Esophagus (tissue), 2 donors: ENCODE data around the gene GIPC3. TPM values are rescaled to one million over a fixed set of nuclear protein-coding genes. Genes with fewer than 3 reads are reported as not detected.

ENCODE experiments used
- H3K27ac ChIP-seq, 2 donors: one replicate each; pipeline ENCODE4 v1.5.1; 2013; ENCODE audit warnings: low read depth in 2 of 2, mild to moderate bottlenecking in 2 of 2, inconsistent platforms in 1 of 2, low read length in 1 of 2, moderate library complexity in 1 of 2
- H3K27me3 ChIP-seq, 2 donors: one replicate each; pipeline ENCODE4 v1.6.1; 2013; ENCODE audit warnings: low read length in 2 of 2, control low read depth in 1 of 2, mild to moderate bottlenecking in 1 of 2; ENCODE audit not compliant: insufficient read depth in 2 of 2, control insufficient read depth in 1 of 2
- H3K36me3 ChIP-seq, 2 donors: one replicate each; pipeline ENCODE4 v1.6.1; 2013; ENCODE audit warnings: low read length in 1 of 2; ENCODE audit not compliant: control insufficient read depth in 2 of 2, insufficient read depth in 2 of 2
- H3K4me1 ChIP-seq, 2 donors: one replicate each; pipeline ENCODE4 v1.6.1; 2013; ENCODE audit warnings: low read length in 1 of 2; ENCODE audit not compliant: control insufficient read depth in 2 of 2, insufficient read depth in 2 of 2
- H3K4me3 ChIP-seq, 2 donors: one replicate each; pipeline ENCODE4 v1.5.1; 2013; ENCODE audit warnings: low read length in 2 of 2, mild to moderate bottlenecking in 2 of 2, low read depth in 1 of 2, moderate library complexity in 1 of 2
- H3K9me3 ChIP-seq, 2 donors: one replicate each; pipeline ENCODE4 v1.6.1; 2013; ENCODE audit warnings: mild to moderate bottlenecking in 2 of 2, low read depth in 1 of 2, low read length in 1 of 2, moderate library complexity in 1 of 2; ENCODE audit not compliant: control insufficient read depth in 2 of 2, insufficient read depth in 1 of 2
- WGBS, 2 donors: extraction: QIAGEN DNeasy Blood & Tissue Kit; methylation state at CpG; one replicate each; pipeline ENCODE4 v1.1.7; 2013; 5-methylcytosine and 5-hydroxymethylcytosine counted together
- polyA plus RNA-seq, 2 donors: library from polyadenylated mRNA; stranded (reverse); fragments of 200-250 nt; gene quantifications; one replicate each; pipeline ENCODE4 v1.2.3, GENCODE V29; 2013
- donor health status: healthy with polysubstance abuse.
- donor health status: Bipolar disorder and iron deficiency.

Gene GIPC3
- polyA plus RNA-seq, 2 donors = 0.53 to 0.57 TPM

GRCh38 chr19:3539756-3540118, 45.5 kb upstream of the GIPC3 start:
- no peak overlapping the region for H3K27ac ChIP-seq
- no peaks in the 10 kb centered on the region for H3K9me3 ChIP-seq
- peaks cover 0 to 5% of the 10 kb centered on the region in 2 donors for H3K4me1 ChIP-seq
- 86 to 94% methylated on average over 1 of the region's 1 CpG for WGBS, 2 donors
- H3K27me3 ChIP-seq = no peaks in the 10 kb centered on the region
- H3K36me3 ChIP-seq = peaks cover 6 to 26% of the 10 kb centered on the region in 2 donors
- H3K4me3 ChIP-seq = no peak overlapping the region

DNA sequence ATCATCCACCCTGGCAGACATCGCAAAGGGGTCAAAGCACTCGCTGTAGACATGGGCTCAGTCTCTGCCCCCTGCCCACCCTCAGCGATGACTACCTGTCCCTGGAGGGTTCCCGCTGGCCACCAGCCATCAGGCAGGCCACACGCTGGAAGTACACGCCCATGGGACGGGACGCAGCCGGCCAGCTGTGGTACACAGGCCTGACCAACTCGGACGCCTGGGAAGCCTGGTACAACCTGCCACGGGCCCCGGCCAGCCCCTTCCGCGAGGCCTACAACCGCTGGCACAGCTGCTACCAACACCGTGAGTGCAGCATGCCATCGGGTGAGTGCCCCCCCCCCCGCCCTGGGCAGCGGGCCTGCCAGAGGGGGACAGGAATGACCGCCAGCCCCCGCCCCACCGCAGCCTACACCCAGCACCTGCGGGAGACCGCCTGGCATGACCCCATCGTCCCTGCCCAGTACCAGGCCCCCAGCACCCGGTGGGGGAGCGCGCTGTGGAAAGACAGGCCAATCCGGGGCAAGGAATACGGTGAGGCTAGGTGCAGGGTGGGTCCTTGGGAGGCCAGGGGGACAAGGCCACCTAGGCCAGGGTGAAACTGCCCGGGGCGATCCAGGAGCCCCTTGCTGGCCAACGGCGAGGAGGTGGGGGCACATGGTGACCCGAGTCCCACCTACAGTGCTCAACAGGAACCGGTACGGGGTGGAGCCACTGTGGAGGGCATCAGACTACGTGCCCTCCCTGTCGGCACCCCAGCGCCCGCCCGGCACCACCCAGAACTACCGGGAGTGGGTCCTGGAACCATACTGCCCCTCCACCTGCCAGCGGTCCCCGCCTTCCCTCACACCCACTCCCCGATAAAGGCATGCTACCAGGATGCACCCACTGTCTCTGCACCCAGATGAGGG, 41.9 kb upstream of the GIPC3 start:
- Histone ChIP-seq H3K27me3 (no peaks in the 10 kb centered on the region), H3K27ac (no peak overlapping the region), H3K4me1 (peaks cover 0 to 4% of the 10 kb centered on the region in 2 donors), H3K4me3 (no peak overlapping the region), H3K36me3 (peaks cover 0 to 26% of the 10 kb centered on the region in 2 donors), H3K9me3 (peaks cover 0 to 2% of the 10 kb centered on the region in 2 donors)
- 76 to 77% methylated on average over 39 to 47 of the region's 47 CpGs for WGBS, 2 donors

- peaks cover 0 to 23% of the 10 kb centered on the region in 2 donors for H3K36me3 ChIP-seq
- no peak overlapping the region for H3K27ac ChIP-seq
- peaks cover 0 to 4% of the 10 kb centered on the region in 2 donors for H3K4me1 ChIP-seq
- no peaks in the 10 kb centered on the region for H3K27me3 ChIP-seq
- 79 to 86% methylated on average over 6 to 9 of the region's 9 CpGs for WGBS, 2 donors
- no peak overlapping the region for H3K4me3 ChIP-seq
- H3K9me3 ChIP-seq = peaks cover 0 to 2% of the 10 kb centered on the region in 2 donors
Observed at GRCh38 chr19:3544058-3544376, 41.3 kb upstream of the GIPC3 start.

DNA sequence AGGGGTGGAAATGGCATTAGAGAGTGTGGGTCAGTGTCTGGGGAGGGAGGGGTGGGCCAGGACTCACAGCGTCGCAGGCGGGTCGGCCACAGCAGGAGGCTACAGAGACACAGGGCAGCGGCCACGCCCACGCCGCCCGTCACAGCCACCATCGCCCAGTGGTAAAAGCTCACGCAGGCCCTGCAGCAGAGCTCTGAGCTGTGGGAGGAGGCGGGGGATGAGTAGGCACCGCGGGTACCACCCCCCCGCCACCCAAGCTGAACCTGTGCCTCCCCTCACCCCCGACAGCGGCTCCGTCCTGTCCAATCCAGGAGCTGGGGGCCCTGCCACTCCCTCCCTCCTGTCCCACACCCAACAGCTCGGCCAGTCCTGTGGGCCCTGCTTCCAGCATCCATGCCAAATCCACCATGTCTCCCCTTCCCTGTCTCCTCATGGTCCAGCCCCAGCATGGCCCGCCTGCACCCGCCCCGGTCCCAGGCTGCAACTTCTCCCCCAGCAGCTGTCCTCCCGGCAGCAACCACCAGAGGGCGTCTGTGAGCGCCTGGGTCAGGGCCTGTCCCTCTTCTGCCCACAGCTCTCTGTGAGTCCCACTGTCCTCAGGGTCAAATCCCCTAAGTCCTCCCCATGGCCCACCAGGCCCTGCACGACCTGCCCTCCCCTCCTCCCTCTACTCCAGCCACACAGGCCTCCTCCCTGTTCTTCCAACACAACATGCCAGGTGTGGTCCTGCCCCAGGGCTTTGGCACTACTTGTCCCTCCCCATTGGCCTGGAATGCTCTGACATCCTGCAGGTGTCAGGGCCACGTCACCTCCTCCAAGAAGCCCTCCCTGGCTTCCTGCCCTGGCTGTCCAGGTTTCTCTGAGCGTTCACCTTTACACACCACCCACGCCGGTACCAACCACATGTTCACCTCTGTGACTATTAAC, 40.3 kb upstream of the GIPC3 start:
- Histone ChIP-seq H3K36me3 (peaks cover 0 to 23% of the 10 kb centered on the region in 2 donors), H3K4me1 (peaks cover 0 to 4% of the 10 kb centered on the region in 2 donors), H3K27me3 (no peaks in the 10 kb centered on the region), H3K4me3 (no peak overlapping the region), H3K27ac (no peak overlapping the region), H3K9me3 (peaks cover 0 to 2% of the 10 kb centered on the region in 2 donors)
- WGBS, 2 donors = 55 to 59% methylated on average over 29 to 30 of the region's 30 CpGs

GRCh38 chr19:3545669-3546034, 39.6 kb upstream of the GIPC3 start:
- Histone ChIP-seq H3K9me3 (peaks cover 0 to 2% of the 10 kb centered on the region in 2 donors), H3K4me1 (peaks cover 0 to 4% of the 10 kb centered on the region in 2 donors), H3K4me3 (no peak overlapping the region), H3K27me3 (no peaks in the 10 kb centered on the region), H3K27ac (no peak overlapping the region), H3K36me3 (peaks cover 0 to 23% of the 10 kb centered on the region in 2 donors)
- WGBS, 2 donors = 71 to 74% methylated on average over 10 of the region's 10 CpGs

- no peak overlapping the region for H3K4me3 ChIP-seq
- peaks cover 0 to 4% of the 10 kb centered on the region in 2 donors for H3K4me1 ChIP-seq
- 85 to 90% methylated on average over 23 of the region's 23 CpGs for WGBS, 2 donors
- H3K36me3 ChIP-seq = peaks cover 0 to 23% of the 10 kb centered on the region in 2 donors
- no peak overlapping the region for H3K27ac ChIP-seq
- H3K27me3 ChIP-seq = no peaks in the 10 kb centered on the region
- H3K9me3 ChIP-seq = peaks cover 0 to 2% of the 10 kb centered on the region in 2 donors
Observed at GRCh38 chr19:3546119-3546518, 39.2 kb upstream of the GIPC3 start.

- H3K27ac ChIP-seq = no peak overlapping the region
- H3K36me3 ChIP-seq = peaks cover 0 to 23% of the 10 kb centered on the region in 2 donors
- H3K4me3 ChIP-seq = no peak overlapping the region
- 83 to 86% methylated on average over 15 of the region's 15 CpGs for WGBS, 2 donors
- peaks cover 0 to 4% of the 10 kb centered on the region in 2 donors for H3K4me1 ChIP-seq
- H3K9me3 ChIP-seq = peaks cover 0 to 2% of the 10 kb centered on the region in 2 donors
- H3K27me3 ChIP-seq = no peaks in the 10 kb centered on the region
Observed at GRCh38 chr19:3547301-3547731, 38.0 kb upstream of the GIPC3 start.

GRCh38 chr19:3547767-3548282, 37.5 kb upstream of the GIPC3 start:
- 80 to 81% methylated on average over 36 of the region's 36 CpGs for WGBS, 2 donors
- H3K4me3 ChIP-seq = no peak overlapping the region
- H3K27ac ChIP-seq = no peak overlapping the region
- peaks cover 0 to 4% of the 10 kb centered on the region in 2 donors for H3K4me1 ChIP-seq
- H3K36me3 ChIP-seq = peaks cover 0 to 23% of the 10 kb centered on the region in 2 donors
- H3K27me3 ChIP-seq = no peaks in the 10 kb centered on the region
- H3K9me3 ChIP-seq = peaks cover 0 to 2% of the 10 kb centered on the region in 2 donors

- Histone ChIP-seq H3K27ac (no peak overlapping the region), H3K27me3 (no peaks in the 10 kb centered on the region), H3K4me3 (no peak overlapping the region), H3K36me3 (peaks cover 0 to 23% of the 10 kb centered on the region in 2 donors), H3K9me3 (peaks cover 0 to 2% of the 10 kb centered on the region in 2 donors), H3K4me1 (peaks cover 0 to 2% of the 10 kb centered on the region in 2 donors)
- WGBS, 2 donors = 81 to 82% methylated on average over 14 of the region's 14 CpGs
Observed at GRCh38 chr19:3548606-3549005, 36.7 kb upstream of the GIPC3 start.
